Body of pancreas (tissue), 4 donors: Measurements from ENCODE around the gene OTOGL. TPM values are rescaled to one million over a fixed set of nuclear protein-coding genes. Genes with fewer than 3 reads are reported as not detected.
"Not testable (repeated sequence)": the region's sequence is repeated elsewhere in the genome, so short reads cannot be mapped to it uniquely, and the experiment has no call there.

Experiments
- ATAC-seq: fragments of 150-250 bp; one replicate; pipeline ENCODE4 v1.9.1; 2016
- DNase-seq, 4 donors: peaks; one replicate each; pipeline ENCODE4 v3.0.0-alpha.2; 2019
- H3K27ac ChIP-seq, 4 donors: fragments of 200-600 bp; sonication (generic); 1 replicate in 3 of 4; 2 replicates in 1 of 4; pipeline versions ENCODE4 v1.5.1 to v1.6.1; 2016 to 2019; ENCODE audit warnings: mild to moderate bottlenecking in 1 of 4, mixed read lengths in 1 of 4, moderate library complexity in 1 of 4
- H3K27me3 ChIP-seq, 2 donors: fragments of 200-600 bp; sonication (generic); one replicate each; pipeline ENCODE4 v1.6.0; 2016; ENCODE audit warnings: mild to moderate bottlenecking in 1 of 2
- H3K36me3 ChIP-seq, 2 donors: fragments of 200-600 bp; sonication (generic); replicated peaks in 1 of 2; 2 replicates each; pipeline ENCODE4 v1.5.1; 2016; ENCODE audit warnings: low read depth in 2 of 2; ENCODE audit not compliant: insufficient read depth in 1 of 2
- H3K4me1 ChIP-seq: fragments of 200-600 bp; sonication (generic); one replicate; pipeline ENCODE4 v1.6.0; 2016
- H3K4me3 ChIP-seq, 2 donors: fragments of 200-600 bp; sonication (generic); 1 replicate in 1 of 2; 2 replicates in 1 of 2; pipeline ENCODE4 v1.5.1; 2016 to 2019
- H3K9me3 ChIP-seq, 3 donors: fragments of 200-600 bp; sonication (generic); 1 replicate in 2 of 3; 2 replicates in 1 of 3; pipeline ENCODE4 v1.5.1; 2016
- POLR2A ChIP-seq, 3 donors: fragments of 450-650 bp; IDR thresholded peaks; one replicate each; pipeline ENCODE4 v1.6.1; 2016; ENCODE audit warnings: antibody characterized with exemption in 3 of 3, mild to moderate bottlenecking in 2 of 3
- WGBS, 2 donors: methylation state at CpG; one replicate each; pipeline ENCODE4 v1.1.5; 2017; 5-methylcytosine and 5-hydroxymethylcytosine counted together
- intact Hi-C: fragments of 100-400 bp; cut with DNase I; formaldehyde crosslinking; loops from one replicate; pipeline ENCODE4 v1.15.1; 2023
- total RNA-seq, 2 donors: library from RNA; depleted of rRNA; stranded (reverse); fragments of >200 nt; gene quantifications; one replicate each; pipeline ENCODE4 v1.1.0, GENCODE V29; 2016
- TF ChIP-seq, protein P1 (sequence below), 7 experiments: fragments of 450-650 bp in 4 of 7; fragments of 200-600 bp in 3 of 7; sonication (generic) in 3 of 7; IDR thresholded peaks; one replicate each; pipeline ENCODE4 v1.5.1; 2016 to 2019; ENCODE audit warnings: antibody characterized with exemption in 7 of 7

Gene OTOGL
- total RNA-seq, 2 donors from 2014 or later, result 0.26 to 0.33 TPM

DNA sequence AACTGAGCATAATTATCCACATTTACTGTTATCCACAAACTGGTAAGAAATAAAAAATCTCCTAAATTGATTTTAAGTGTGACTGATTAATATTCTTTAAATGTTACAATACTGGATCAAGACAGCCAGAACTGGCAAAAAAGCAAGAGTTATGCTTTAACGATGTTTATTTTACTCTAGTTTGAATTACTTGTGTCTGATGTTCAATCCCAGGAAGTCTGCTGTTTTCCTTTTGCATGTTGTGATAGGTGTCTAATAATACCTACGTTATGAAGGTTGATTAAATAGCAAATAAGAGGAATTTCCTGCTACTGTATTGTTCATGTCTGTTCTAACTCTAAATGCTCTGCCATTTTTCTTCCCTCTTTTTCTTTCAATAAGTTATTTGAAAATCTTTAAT is 34.4 kb upstream of the OTOGL start:
- ATAC-seq, result no peak
- Histone ChIP-seq H3K9me3 (no peaks in the 10 kb centered on the region), H3K36me3 (no peaks in the 10 kb centered on the region), H3K27ac (no peak overlapping the region), H3K4me1 (no peaks in the 10 kb centered on the region), H3K4me3 (no peak overlapping the region), H3K27me3 (no peaks in the 10 kb centered on the region)
- no peak for DNase-seq
- WGBS, 2 donors, result 70 to 74% methylated on average over 2 of the region's 2 CpGs
- TF ChIP-seq, protein P1, sequence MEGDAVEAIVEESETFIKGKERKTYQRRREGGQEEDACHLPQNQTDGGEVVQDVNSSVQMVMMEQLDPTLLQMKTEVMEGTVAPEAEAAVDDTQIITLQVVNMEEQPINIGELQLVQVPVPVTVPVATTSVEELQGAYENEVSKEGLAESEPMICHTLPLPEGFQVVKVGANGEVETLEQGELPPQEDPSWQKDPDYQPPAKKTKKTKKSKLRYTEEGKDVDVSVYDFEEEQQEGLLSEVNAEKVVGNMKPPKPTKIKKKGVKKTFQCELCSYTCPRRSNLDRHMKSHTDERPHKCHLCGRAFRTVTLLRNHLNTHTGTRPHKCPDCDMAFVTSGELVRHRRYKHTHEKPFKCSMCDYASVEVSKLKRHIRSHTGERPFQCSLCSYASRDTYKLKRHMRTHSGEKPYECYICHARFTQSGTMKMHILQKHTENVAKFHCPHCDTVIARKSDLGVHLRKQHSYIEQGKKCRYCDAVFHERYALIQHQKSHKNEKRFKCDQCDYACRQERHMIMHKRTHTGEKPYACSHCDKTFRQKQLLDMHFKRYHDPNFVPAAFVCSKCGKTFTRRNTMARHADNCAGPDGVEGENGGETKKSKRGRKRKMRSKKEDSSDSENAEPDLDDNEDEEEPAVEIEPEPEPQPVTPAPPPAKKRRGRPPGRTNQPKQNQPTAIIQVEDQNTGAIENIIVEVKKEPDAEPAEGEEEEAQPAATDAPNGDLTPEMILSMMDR (IDR thresholded peaks at IDR 0.05), result no peak
- TF ChIP-seq POLR2A (IDR thresholded peaks at IDR 0.05), result no peak
- intact Hi-C loops, result no loop called here

DNA sequence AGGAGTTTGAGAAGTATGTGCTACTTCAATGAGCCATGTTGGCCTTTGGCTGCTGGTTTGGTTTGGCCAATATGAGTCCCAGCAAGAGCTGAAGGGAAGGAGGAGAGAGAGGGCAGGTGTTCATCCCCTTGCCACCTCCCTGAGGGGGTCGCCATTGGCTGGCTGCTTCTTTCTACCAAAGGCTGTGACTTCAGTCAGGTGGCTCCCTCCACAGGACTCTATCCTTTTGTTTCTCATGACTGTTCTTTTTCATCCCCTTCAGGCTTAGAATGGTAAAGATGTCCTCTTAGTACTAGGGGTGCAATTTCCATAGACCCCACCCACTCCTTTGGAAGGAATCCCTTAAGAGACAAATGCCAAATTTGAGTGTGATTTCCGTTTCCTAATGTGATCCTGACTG is 31.2 kb upstream of the OTOGL start:
- no peak for TF ChIP-seq POLR2A (IDR thresholded peaks at IDR 0.05)
- TF ChIP-seq, protein P1 (IDR thresholded peaks at IDR 0.05), result no peak
- Histone ChIP-seq H3K27me3 (no peaks in the 10 kb centered on the region), H3K4me1 (no peaks in the 10 kb centered on the region), H3K9me3 (no peaks in the 10 kb centered on the region), H3K27ac (no peak overlapping the region), H3K4me3 (no peak overlapping the region), H3K36me3 (no peaks in the 10 kb centered on the region)
- no peak for DNase-seq
- intact Hi-C loops, result no loop called here
- 54 to 63% methylated on average over 2 of the region's 2 CpGs for WGBS, 2 donors
- ATAC-seq, result no peak

DNA sequence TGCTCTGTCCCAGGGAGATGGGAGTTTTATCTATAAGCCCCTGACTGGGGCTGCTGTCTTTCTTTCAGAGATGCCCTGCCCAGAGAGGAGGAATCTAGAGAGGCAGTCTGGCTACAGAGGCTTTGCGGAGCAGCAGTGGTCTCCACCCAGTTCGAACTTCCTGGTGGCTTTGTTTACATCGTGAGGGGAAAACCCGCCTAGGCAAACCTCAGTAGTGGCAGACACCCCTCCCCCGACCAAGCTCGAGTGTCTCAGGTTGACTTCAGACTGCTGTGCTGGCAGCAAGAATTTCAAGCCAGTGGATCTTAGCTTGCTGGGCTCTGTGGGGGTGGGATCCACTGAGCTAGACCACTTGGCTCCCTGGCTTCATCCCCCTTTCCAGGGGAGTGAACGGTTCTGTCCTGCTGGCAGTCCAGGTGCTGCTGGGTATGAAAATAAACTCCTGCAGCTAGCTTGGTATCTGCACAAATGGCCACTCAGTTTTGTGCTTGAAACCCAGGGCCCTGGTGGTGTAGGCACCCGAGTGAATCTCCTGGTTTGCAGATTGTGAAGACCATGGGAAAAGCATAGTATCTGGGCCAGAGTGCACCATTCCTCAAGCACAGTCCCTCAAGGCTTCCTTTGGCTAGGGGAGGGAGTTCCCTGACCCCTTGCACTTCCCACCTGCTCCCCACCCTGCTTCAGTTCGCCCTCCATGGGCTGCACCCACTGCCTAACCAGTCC is 15.3 kb upstream of the OTOGL start:
- H3K27me3 ChIP-seq, H3K4me3 ChIP-seq, H3K4me1 ChIP-seq, DNase-seq, H3K9me3 ChIP-seq, intact Hi-C loops, ATAC-seq, H3K36me3 ChIP-seq, H3K27ac ChIP-seq: not testable (repeated sequence)
- 43 to 50% methylated on average over 5 to 9 of the region's 9 CpGs for whole genome bisulfite sequencing, 2 donors

DNA sequence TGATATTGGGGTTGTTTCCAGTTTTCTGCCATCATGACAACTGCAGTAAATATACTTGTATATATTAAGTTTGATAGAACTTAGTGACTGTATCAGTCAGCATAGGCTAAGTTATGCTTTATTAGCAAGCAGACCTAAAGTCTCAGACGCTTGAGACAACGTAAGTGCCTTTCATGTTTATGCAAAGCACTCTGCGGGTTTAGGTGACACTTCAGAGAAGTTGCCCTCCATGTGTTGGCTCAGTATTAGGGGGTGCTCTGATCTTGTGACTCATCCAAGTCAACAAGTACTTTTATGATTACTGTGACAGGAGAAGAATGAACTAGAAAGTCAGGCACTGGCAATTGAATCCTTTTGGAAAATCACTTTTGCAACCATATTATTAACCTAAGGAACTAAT is 13.3 kb upstream of the OTOGL start:
- H3K9me3 ChIP-seq, result no peaks in the 10 kb centered on the region
- DNase-seq, result no peak
- H3K36me3 ChIP-seq, result no peaks in the 10 kb centered on the region
- H3K4me1 ChIP-seq, result no peaks in the 10 kb centered on the region
- H3K27ac ChIP-seq, result no peak overlapping the region
- intact Hi-C loops, result no loop called here
- TF ChIP-seq, protein P1 (IDR thresholded peaks at IDR 0.05), result no peak
- no peak for TF ChIP-seq POLR2A (IDR thresholded peaks at IDR 0.05)
- H3K27me3 ChIP-seq, result no peaks in the 10 kb centered on the region
- H3K4me3 ChIP-seq, result no peak overlapping the region
- WGBS, 2 donors, result 85 to 93% methylated on average over 3 of the region's 3 CpGs
- ATAC-seq, result no peak

DNA sequence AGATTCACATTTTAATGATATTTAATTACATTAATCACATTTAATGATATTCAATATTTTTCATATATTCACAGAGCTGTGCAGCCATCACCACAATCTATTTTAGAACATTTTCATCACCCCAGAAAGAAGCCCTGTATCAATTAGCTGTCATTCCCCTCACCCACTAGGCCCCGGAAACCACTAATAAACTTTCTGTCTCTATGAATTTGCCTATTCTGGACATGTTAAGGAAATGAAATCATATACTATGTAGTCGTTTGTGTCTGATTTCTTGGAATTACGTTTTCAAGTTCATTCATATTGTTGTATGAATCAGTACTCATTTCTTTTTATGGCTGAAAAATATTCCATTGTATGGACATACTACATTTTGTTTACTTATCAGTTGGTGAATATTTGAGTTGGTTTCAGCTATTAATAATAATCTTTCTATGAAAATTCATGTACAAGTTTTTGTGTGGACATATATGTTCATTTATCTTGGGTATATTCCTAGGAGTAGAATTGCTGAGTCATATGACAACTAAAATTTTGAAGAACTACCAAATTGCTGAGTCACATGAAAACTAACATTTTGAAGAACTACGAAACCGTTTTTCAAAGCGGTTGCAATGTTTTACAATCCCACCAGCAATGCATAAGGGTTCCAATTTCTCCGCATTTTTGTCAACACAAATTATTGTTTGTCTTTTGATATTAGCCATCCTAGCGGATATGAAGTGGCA is 11.7 kb upstream of the OTOGL start:
- intact Hi-C loops, result no loop called here
- WGBS, 2 donors, result 82 to 83% methylated on average over 8 of the region's 8 CpGs

More for the DNA sequence above, 11.7 kb upstream of the OTOGL start:
- H3K9me3 ChIP-seq, result no peaks in the 10 kb centered on the region
- no peak for TF ChIP-seq POLR2A (IDR thresholded peaks at IDR 0.05)
- TF ChIP-seq, protein P1 (IDR thresholded peaks at IDR 0.05), result no peak
- H3K36me3 ChIP-seq, result no peaks in the 10 kb centered on the region
- no peak overlapping the region for H3K27ac ChIP-seq
- DNase-seq, result no peak
- no peaks in the 10 kb centered on the region for H3K4me1 ChIP-seq
- H3K4me3 ChIP-seq, result no peak overlapping the region
- no peaks in the 10 kb centered on the region for H3K27me3 ChIP-seq
- no peak for ATAC-seq
